ENCODE measurements around the gene TAF11L5. TPM values are rescaled to one million over a fixed set of nuclear protein-coding genes. Genes with fewer than 3 reads are reported as not detected.
"Not testable (repeated sequence)": the region's sequence is repeated elsewhere in the genome, so short reads cannot be mapped to it uniquely, and the experiment has no call there.

The TAF11L5 gene
- total RNA-seq, 1 donor from 2014 or later = not detected

- not testable (repeated sequence) for H3K9me3 Mint-ChIP-seq (ENCODE audit: unreplicated experiment); H3K27me3 Mint-ChIP-seq (ENCODE audit: unreplicated experiment); H3K36me3 Mint-ChIP-seq (ENCODE audit: unreplicated experiment); H3K27ac Mint-ChIP-seq (ENCODE audit: unreplicated experiment); H3K4me1 Mint-ChIP-seq (ENCODE audit: unreplicated experiment); H3K4me3 Mint-ChIP-seq (ENCODE audit: unreplicated experiment); DNase-seq (ENCODE audit: extremely low spot score, unreplicated experiment)
Observed at GRCh38 chr5:17521501-17521900, 3.5 kb upstream of the TAF11L5 start, which contains the start of gene TAF11L4. TSS of gene TAF11L4 (plus strand) at chr5:17521801.

GRCh38 chr5:17526504-17526903 lies 1.5 kb downstream of the TAF11L5 start:
- H3K27me3 Mint-ChIP-seq (ENCODE audit: unreplicated experiment); H3K4me3 Mint-ChIP-seq (ENCODE audit: unreplicated experiment); H3K4me1 Mint-ChIP-seq (ENCODE audit: unreplicated experiment); H3K27ac Mint-ChIP-seq (ENCODE audit: unreplicated experiment); H3K9me3 Mint-ChIP-seq (ENCODE audit: unreplicated experiment); H3K36me3 Mint-ChIP-seq (ENCODE audit: unreplicated experiment): not testable (repeated sequence)
- peak; percentile 95 for DNase-seq (ENCODE audit: extremely low spot score, unreplicated experiment)

- H3K27ac Mint-ChIP-seq (ENCODE audit: unreplicated experiment); H3K4me1 Mint-ChIP-seq (ENCODE audit: unreplicated experiment); H3K27me3 Mint-ChIP-seq (ENCODE audit: unreplicated experiment); H3K4me3 Mint-ChIP-seq (ENCODE audit: unreplicated experiment); DNase-seq (ENCODE audit: extremely low spot score, unreplicated experiment); H3K36me3 Mint-ChIP-seq (ENCODE audit: unreplicated experiment); H3K9me3 Mint-ChIP-seq (ENCODE audit: unreplicated experiment): not testable (repeated sequence)
Observed at GRCh38 chr5:17528369-17528768, 3.3 kb downstream of the TAF11L5 start, which contains the start of gene TAF11L6. TSS of gene TAF11L6 (plus strand) at chr5:17528669.

Other genes starting within 250 kb of the TAF11L5 start
- gene TAF11L2, start 27.0 kb upstream of the TAF11L5 start, total RNA-seq = not detected in 2 replicates
- gene TAF11L3, start 6.9 kb upstream of the TAF11L5 start, total RNA-seq = not detected in 2 replicates
- gene TAF11L4, start 3.4 kb upstream of the TAF11L5 start, total RNA-seq = not detected in 2 replicates
- gene TAF11L6, start 3.4 kb downstream of the TAF11L5 start, total RNA-seq = not detected in 2 replicates
- not detected in 2 replicates for gene TAF11L7, start 60.5 kb downstream of the TAF11L5 start, total RNA-seq
- not detected in 2 replicates for gene TAF11L8, start 65.7 kb downstream of the TAF11L5 start, total RNA-seq
- not detected in 2 replicates for gene TAF11L9, start 69.2 kb downstream of the TAF11L5 start, total RNA-seq
- not detected in 2 replicates for gene TAF11L10, start 72.6 kb downstream of the TAF11L5 start, total RNA-seq
- not detected in 2 replicates for gene TAF11L11, start 78.9 kb downstream of the TAF11L5 start, total RNA-seq
- not detected in 2 replicates for gene TAF11L12, start 85.2 kb downstream of the TAF11L5 start, total RNA-seq
- not detected in 2 replicates for gene TAF11L13, start 106.9 kb downstream of the TAF11L5 start, total RNA-seq
- gene TAF11L14, start 109.2 kb downstream of the TAF11L5 start, total RNA-seq = not detected in 2 replicates